OCI-LY1 (cell line): ENCODE data around the gene DMGDH.

ENCODE experiments used
- H2AFZ ChIP-seq: fragments of 200-600 bp; sonication (generic), shearing (Covaris generic); 2 replicates; pipeline ENCODE4 v1.6.0; 2014; ENCODE audit warnings: antibody characterized with exemption, mild to moderate bottlenecking, low read length
- H3F3A ChIP-seq: fragments of 200-600 bp; sonication (generic), shearing (Covaris generic); 2 replicates; pipeline ENCODE4 v1.6.0; 2014; ENCODE audit warnings: mild to moderate bottlenecking, antibody characterized with exemption, low read length, moderate library complexity; ENCODE audit not compliant: insufficient read depth
- H3K27ac ChIP-seq: fragments of 200-600 bp; sonication (generic); 2 replicates; pipeline ENCODE4 v1.5.1; 2014; ENCODE audit warnings: low read length, mixed run types, mild to moderate bottlenecking, low read depth; ENCODE audit not compliant: poor library complexity, severe bottlenecking
- H3K27me3 ChIP-seq: fragments of 200-600 bp; sonication (generic); 2 replicates; pipeline ENCODE4 v1.6.0; 2014; ENCODE audit warnings: antibody characterized with exemption, mild to moderate bottlenecking, low read length, moderate library complexity; ENCODE audit not compliant: insufficient read depth
- H3K36me3 ChIP-seq: fragments of 200-600 bp; sonication (generic); 2 replicates; pipeline ENCODE4 v1.6.1; 2014; ENCODE audit warnings: mild to moderate bottlenecking, antibody characterized with exemption, low read length, moderate library complexity, mixed read lengths; ENCODE audit not compliant: insufficient read depth
- H3K4me1 ChIP-seq: fragments of 200-600 bp; sonication (generic); 2 replicates; pipeline ENCODE4 v1.5.1; 2014; ENCODE audit warnings: mild to moderate bottlenecking, low read length, moderate library complexity; ENCODE audit not compliant: insufficient read depth, severe bottlenecking
- H3K4me2 ChIP-seq: fragments of 200-600 bp; sonication (generic), shearing (Covaris generic); 2 replicates; pipeline ENCODE4 v1.6.1; 2014; ENCODE audit warnings: low read length
- H3K4me3 ChIP-seq: fragments of 200-600 bp; sonication (generic); 2 replicates; pipeline ENCODE4 v1.5.1; 2014; ENCODE audit warnings: low read length, low read depth, mild to moderate bottlenecking, mixed read lengths; ENCODE audit not compliant: poor library complexity, severe bottlenecking
- H3K79me2 ChIP-seq: fragments of 200-600 bp; shearing (Covaris generic); 2 replicates; pipeline ENCODE4 v1.6.1; 2016; ENCODE audit warnings: mixed run types, low read length, mixed read lengths; ENCODE audit not compliant: insufficient read depth
- H3K9ac ChIP-seq: fragments of 200-600 bp; sonication (generic), shearing (Covaris generic); 2 replicates; pipeline ENCODE4 v1.6.1; 2014; ENCODE audit warnings: mild to moderate bottlenecking, low read length, mixed read lengths
- H3K9me2 ChIP-seq: fragments of 200-600 bp; sonication (generic), shearing (Covaris generic); 2 replicates; pipeline ENCODE4 v1.6.1; 2014; ENCODE audit warnings: low read depth, mild to moderate bottlenecking, low read length, mixed read lengths
- H3K9me3 ChIP-seq: fragments of 200-600 bp; shearing (Covaris generic); 2 replicates; pipeline ENCODE4 v1.6.1; 2014; ENCODE audit warnings: low read length, mixed read lengths
- H4K20me1 ChIP-seq: fragments of 200-600 bp; sonication (generic), shearing (Covaris generic); 2 replicates; pipeline ENCODE4 v1.6.0; 2016; ENCODE audit warnings: mild to moderate bottlenecking, low read length; ENCODE audit not compliant: insufficient read depth
- EZH2 ChIP-seq: fragments of 200-600 bp; sonication (generic), shearing (Covaris generic); IDR thresholded peaks from 2 replicates; pipeline ENCODE4 v1.8.0; 2017; ENCODE audit warnings: borderline replicate concordance, mixed run types, mild to moderate bottlenecking, antibody characterized with exemption, low read length, moderate library complexity, mixed read lengths
- TF ChIP-seq, protein P1 (sequence below): fragments of 200-600 bp; sonication (generic), shearing (Covaris generic); IDR thresholded peaks from 2 replicates; pipeline ENCODE4 v1.5.1; 2017; ENCODE audit warnings: mild to moderate bottlenecking, antibody characterized with exemption, low read length, moderate library complexity, mixed read lengths

Gene DMGDH

DNA sequence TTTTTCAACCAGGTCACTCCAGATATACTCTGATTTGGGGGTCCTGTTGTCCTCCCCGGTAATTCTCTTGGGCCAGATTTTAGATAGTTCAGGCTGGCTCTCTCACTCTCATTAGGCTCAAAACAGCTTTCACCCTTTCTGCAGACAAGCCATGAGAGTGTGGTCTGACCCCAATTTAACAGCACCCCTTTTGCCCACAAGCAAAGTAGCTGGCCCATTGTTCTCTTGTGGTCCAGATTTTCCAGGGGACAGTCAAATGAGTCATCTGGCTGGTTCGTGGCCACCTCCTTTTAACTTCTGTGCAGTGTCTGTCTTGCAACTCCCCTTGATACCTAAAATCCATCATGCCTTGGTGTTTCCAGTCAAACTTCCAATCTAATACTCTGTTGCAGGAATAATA, 16.6 kb upstream of the DMGDH start:
- H3K9me3 ChIP-seq, result no peaks in the 10 kb centered on the region
- H3K4me2 ChIP-seq, result no peak overlapping the region
- no peak overlapping the region for H3K27ac ChIP-seq
- H3K9ac ChIP-seq, result no peak overlapping the region
- no peak overlapping the region for H3K4me3 ChIP-seq
- no peaks in the 10 kb centered on the region for H4K20me1 ChIP-seq
- no peaks in the 10 kb centered on the region for H3K79me2 ChIP-seq
- TF ChIP-seq, protein P1, sequence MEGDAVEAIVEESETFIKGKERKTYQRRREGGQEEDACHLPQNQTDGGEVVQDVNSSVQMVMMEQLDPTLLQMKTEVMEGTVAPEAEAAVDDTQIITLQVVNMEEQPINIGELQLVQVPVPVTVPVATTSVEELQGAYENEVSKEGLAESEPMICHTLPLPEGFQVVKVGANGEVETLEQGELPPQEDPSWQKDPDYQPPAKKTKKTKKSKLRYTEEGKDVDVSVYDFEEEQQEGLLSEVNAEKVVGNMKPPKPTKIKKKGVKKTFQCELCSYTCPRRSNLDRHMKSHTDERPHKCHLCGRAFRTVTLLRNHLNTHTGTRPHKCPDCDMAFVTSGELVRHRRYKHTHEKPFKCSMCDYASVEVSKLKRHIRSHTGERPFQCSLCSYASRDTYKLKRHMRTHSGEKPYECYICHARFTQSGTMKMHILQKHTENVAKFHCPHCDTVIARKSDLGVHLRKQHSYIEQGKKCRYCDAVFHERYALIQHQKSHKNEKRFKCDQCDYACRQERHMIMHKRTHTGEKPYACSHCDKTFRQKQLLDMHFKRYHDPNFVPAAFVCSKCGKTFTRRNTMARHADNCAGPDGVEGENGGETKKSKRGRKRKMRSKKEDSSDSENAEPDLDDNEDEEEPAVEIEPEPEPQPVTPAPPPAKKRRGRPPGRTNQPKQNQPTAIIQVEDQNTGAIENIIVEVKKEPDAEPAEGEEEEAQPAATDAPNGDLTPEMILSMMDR, result no peak
- TF ChIP-seq EZH2, result no peak
- H2AFZ ChIP-seq, result no peak overlapping the region
- no peaks in the 10 kb centered on the region for H3K27me3 ChIP-seq
- H3F3A ChIP-seq, result no peaks in the 10 kb centered on the region
- H3K9me2 ChIP-seq, result no peaks in the 10 kb centered on the region
- no peaks in the 10 kb centered on the region for H3K4me1 ChIP-seq
- no peaks in the 10 kb centered on the region for H3K36me3 ChIP-seq

DNA sequence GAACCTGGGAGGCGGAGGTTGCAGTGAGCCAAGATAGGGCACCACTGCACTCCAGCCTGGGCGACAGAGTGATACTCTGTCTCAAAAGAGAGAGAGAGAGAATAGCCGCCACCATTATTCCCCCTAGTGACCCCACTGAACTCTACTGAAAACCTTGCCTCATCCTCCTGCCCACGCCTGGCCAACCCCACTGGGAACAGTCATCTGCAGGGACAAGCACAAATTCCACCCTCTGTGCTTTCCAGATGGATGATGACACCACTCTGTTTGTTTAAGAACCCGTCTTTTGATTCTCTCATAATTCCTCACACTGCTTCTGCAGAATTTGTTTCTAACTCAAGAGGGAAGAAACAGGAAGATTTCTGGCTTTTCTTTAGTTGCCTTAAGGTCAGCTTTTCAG, 12.3 kb upstream of the DMGDH start:
- Histone ChIP-seq H3F3A (no peaks in the 10 kb centered on the region), H3K27ac (no peak overlapping the region), H3K27me3 (no peaks in the 10 kb centered on the region), H3K79me2 (no peaks in the 10 kb centered on the region), H3K4me2 (no peak overlapping the region), H3K9ac (no peak overlapping the region), H3K36me3 (no peaks in the 10 kb centered on the region), H3K9me2 (no peaks in the 10 kb centered on the region), H4K20me1 (no peaks in the 10 kb centered on the region), H3K9me3 (no peaks in the 10 kb centered on the region), H3K4me3 (no peak overlapping the region), H3K4me1 (no peaks in the 10 kb centered on the region), H2AFZ (no peak overlapping the region)
- TF ChIP-seq, protein P1, result no peak
- TF ChIP-seq EZH2, result no peak

DNA sequence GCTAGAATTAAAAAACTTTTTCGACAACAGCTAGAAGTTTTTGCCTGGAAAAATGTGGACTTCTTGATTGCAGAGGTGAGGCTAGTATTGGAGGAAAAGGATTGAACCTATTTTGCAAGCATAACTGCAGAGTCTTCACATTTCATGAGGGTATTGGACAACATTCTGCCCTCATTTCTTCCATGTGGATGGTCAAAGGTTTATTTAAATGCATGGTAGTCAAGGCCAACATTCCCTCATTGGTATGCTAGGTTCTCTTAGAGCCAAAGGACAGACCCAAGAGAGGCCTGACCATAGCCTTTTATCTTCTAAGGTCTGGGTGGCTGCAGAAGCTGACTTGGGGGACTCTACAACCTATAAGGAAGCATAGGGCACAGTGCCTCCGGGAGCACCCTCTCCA, 11.3 kb upstream of the DMGDH start:
- no peak overlapping the region for H3K4me2 ChIP-seq

More for the DNA sequence above, 11.3 kb upstream of the DMGDH start:
- H3K79me2 ChIP-seq, result no peaks in the 10 kb centered on the region
- H3K9ac ChIP-seq, result no peak overlapping the region
- no peak overlapping the region for H3K4me3 ChIP-seq
- no peaks in the 10 kb centered on the region for H3K9me2 ChIP-seq
- no peaks in the 10 kb centered on the region for H3K4me1 ChIP-seq
- no peak overlapping the region for H3K27ac ChIP-seq
- H2AFZ ChIP-seq, result no peak overlapping the region
- H3K9me3 ChIP-seq, result no peaks in the 10 kb centered on the region
- no peaks in the 10 kb centered on the region for H3K36me3 ChIP-seq
- H4K20me1 ChIP-seq, result no peaks in the 10 kb centered on the region
- no peak for TF ChIP-seq EZH2
- TF ChIP-seq, protein P1, result no peak
- no peaks in the 10 kb centered on the region for H3K27me3 ChIP-seq
- no peaks in the 10 kb centered on the region for H3F3A ChIP-seq
